Breast epithelium (tissue), 4 donors: ENCODE measurements around the gene PPM1F. TPM values are rescaled to one million over a fixed set of nuclear protein-coding genes. Genes with fewer than 3 reads are reported as not detected.

ENCODE experiments used
- DNase-seq, 2 donors: peaks; one replicate each; pipeline ENCODE4 v3.0.0-alpha.2; 2019; ENCODE audit warnings: low spot score in 2 of 2
- H3K27ac ChIP-seq, 2 donors: fragments of 200-600 bp; sonication (generic) in 1 of 2; one replicate each; pipeline ENCODE4 v1.5.1; 2016 to 2019; ENCODE audit warnings: mild to moderate bottlenecking in 1 of 2
- H3K27me3 ChIP-seq, 2 donors: fragments of 200-600 bp; sonication (generic) in 1 of 2; one replicate each; pipeline versions ENCODE4 v1.5.1 to v1.6.0; 2017 to 2019; ENCODE audit warnings: control low read depth in 1 of 2, mild to moderate bottlenecking in 1 of 2
- H3K36me3 ChIP-seq: fragments of 200-600 bp; one replicate; pipeline ENCODE4 v1.5.1; 2019
- H3K4me1 ChIP-seq, 2 donors: fragments of 200-600 bp; sonication (generic); one replicate each; pipeline ENCODE4 v1.5.1; 2016 to 2019; ENCODE audit warnings: control low read depth in 1 of 2
- H3K4me3 ChIP-seq, 3 donors: fragments of 200-600 bp; sonication (generic); 1 replicate in 2 of 3; 2 replicates in 1 of 3; pipeline ENCODE4 v1.5.1; 2016 to 2019; ENCODE audit warnings: mild to moderate bottlenecking in 3 of 3, moderate library complexity in 2 of 3
- H3K9me3 ChIP-seq, 2 donors: fragments of 200-600 bp; sonication (generic) in 1 of 2; one replicate each; pipeline ENCODE4 v1.5.1; 2016 to 2019; ENCODE audit warnings: control low read depth in 1 of 2
- POLR2A ChIP-seq: fragments of 450-650 bp; IDR thresholded peaks from one replicate; pipeline ENCODE4 v1.6.1; 2016; ENCODE audit warnings: antibody characterized with exemption, mild to moderate bottlenecking, moderate library complexity
- POLR2AphosphoS5 ChIP-seq, 3 donors: sonication (generic); formaldehyde crosslinking; IDR thresholded peaks; one replicate each; pipeline ENCODE4 v1.6.1; 2017; ENCODE audit warnings: antibody characterized with exemption in 3 of 3
- intact Hi-C: fragments of 100-400 bp; cut with DNase I; formaldehyde crosslinking; loops from one replicate; pipeline ENCODE4 v1.15.1; 2023; ENCODE audit warnings: low total_unique reads
- total RNA-seq, 3 donors: library from RNA; depleted of rRNA; stranded (reverse); fragments of >200 nt; gene quantifications; one replicate each; pipeline ENCODE4 v1.1.0, GENCODE V29; 2016
- TF ChIP-seq, protein P1 (sequence below), 3 donors: fragments of 450-650 bp; IDR thresholded peaks; one replicate each; pipeline ENCODE4 v1.5.1; 2016 to 2017; ENCODE audit warnings: antibody characterized with exemption in 3 of 3, mild to moderate bottlenecking in 3 of 3, moderate library complexity in 3 of 3

Gene PPM1F
- total RNA-seq, 3 donors from 2014 or later = 24.3 to 45.2 (median 28.1) TPM

DNA sequence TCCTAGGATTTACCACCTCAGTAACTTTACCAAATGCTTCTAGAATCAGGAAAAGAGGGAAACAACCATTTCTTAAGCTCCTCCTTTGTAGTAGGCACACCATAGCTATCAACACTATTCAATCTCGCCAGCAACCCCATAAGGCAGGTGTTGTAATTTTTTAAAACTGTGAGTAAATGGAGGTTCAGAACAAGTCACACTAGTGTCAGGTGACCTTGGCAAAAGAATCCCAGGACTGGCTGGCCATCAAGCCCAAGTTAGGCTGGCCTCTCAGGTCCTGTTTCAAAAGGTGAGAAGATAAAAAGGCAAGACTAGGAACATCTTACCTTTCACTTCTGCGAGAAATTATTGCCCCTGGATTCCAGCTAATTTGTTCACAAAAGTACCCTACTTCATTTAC lies 29.2 kb upstream of the PPM1F start:
- Histone ChIP-seq H3K4me3 (peak overlapping the region; percentile 81 to 99 (median 99)), H3K36me3 (no peaks in the 10 kb centered on the region), H3K27me3 (no peaks in the 10 kb centered on the region), H3K27ac (peak overlapping the region; percentile 80 to 91), H3K9me3 (no peaks in the 10 kb centered on the region), H3K4me1 (peaks cover 6% of the 10 kb centered on the region in 2 donors)
- intact Hi-C loops = no loop called here
- TF ChIP-seq, protein P1, sequence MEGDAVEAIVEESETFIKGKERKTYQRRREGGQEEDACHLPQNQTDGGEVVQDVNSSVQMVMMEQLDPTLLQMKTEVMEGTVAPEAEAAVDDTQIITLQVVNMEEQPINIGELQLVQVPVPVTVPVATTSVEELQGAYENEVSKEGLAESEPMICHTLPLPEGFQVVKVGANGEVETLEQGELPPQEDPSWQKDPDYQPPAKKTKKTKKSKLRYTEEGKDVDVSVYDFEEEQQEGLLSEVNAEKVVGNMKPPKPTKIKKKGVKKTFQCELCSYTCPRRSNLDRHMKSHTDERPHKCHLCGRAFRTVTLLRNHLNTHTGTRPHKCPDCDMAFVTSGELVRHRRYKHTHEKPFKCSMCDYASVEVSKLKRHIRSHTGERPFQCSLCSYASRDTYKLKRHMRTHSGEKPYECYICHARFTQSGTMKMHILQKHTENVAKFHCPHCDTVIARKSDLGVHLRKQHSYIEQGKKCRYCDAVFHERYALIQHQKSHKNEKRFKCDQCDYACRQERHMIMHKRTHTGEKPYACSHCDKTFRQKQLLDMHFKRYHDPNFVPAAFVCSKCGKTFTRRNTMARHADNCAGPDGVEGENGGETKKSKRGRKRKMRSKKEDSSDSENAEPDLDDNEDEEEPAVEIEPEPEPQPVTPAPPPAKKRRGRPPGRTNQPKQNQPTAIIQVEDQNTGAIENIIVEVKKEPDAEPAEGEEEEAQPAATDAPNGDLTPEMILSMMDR (IDR thresholded peaks at IDR 0.05) = no peak
- TF ChIP-seq POLR2A (no peak), POLR2AphosphoS5 (IDR thresholded peaks at IDR 0.05) (no peak)
- DNase-seq = no peak

DNA sequence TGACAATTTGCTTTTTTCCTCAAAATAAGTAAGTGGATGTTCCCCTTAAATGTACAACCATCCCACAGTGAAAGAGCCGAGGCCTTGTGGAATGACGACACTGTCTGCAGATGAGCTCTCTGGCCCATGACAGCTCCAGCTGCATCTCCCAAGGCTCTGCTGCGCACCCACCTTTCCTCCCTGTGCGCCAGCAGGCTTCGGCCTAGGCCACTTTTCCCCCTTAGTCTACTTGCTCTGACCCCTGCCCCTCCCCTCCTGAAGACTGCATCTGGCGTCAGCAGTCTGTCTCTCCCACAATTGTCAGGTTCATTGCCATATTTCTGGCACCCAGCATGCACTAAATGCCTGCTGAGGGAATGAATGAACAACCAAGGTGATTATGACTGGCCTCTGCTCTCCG lies 27.9 kb upstream of the PPM1F start:
- intact Hi-C loops = no loop called here
- Histone ChIP-seq H3K4me3 (no peak overlapping the region), H3K27ac (no peak overlapping the region), H3K4me1 (peaks cover 6% of the 10 kb centered on the region in 2 donors), H3K9me3 (no peaks in the 10 kb centered on the region), H3K36me3 (no peaks in the 10 kb centered on the region), H3K27me3 (no peaks in the 10 kb centered on the region)
- no peak for DNase-seq
- TF ChIP-seq POLR2AphosphoS5 (IDR thresholded peaks at IDR 0.05) = no peak
- no peak for TF ChIP-seq POLR2A
- TF ChIP-seq, protein P1 (IDR thresholded peaks at IDR 0.05) = no peak

DNA sequence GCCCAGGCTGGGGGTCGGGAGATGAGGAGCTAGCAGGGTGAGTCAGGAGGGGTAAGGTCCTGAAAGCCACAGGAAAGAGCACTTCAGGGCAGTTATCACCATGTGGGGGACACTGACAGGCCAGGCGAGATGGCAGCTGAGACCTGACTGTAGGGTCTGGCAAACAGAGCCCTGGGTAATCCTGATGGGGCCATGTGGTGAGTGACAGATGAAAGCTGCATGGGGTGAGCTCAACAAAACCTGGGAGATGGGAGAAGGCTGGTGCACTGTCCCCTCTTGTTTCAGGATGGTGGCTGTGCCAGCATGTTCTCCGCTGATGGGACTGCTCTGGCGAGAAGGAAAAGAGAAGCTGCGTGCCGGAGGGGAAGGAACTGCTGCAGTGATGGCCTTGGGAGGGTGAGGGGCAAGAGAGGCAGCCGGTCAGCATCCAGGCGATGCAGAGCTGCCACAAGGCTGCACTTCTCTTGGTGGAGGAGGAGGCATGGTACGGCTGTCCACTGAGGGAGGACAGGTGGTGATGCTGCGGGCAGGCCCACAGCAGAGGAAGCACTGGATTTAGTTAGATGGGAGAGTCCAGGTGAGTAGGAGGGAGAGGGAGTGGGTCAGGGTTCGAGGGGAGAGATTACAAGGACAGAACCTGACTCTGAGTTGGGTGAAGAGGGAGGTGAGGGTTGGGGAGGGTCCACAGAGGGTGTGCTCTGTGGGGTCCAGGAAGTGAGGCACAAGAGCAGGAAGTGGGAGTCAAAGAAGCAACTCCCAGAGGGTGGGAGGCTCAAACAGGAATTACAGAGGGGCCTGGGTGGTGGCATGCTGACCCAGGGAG lies 26.1 kb upstream of the PPM1F start:
- Histone ChIP-seq H3K4me1 (peaks cover 6% of the 10 kb centered on the region in 2 donors), H3K4me3 (no peak overlapping the region), H3K27me3 (no peaks in the 10 kb centered on the region), H3K36me3 (no peaks in the 10 kb centered on the region), H3K27ac (no peak overlapping the region), H3K9me3 (no peaks in the 10 kb centered on the region)
- TF ChIP-seq POLR2A = no peak
- intact Hi-C loops = no loop called here
- DNase-seq = no peak

DNA sequence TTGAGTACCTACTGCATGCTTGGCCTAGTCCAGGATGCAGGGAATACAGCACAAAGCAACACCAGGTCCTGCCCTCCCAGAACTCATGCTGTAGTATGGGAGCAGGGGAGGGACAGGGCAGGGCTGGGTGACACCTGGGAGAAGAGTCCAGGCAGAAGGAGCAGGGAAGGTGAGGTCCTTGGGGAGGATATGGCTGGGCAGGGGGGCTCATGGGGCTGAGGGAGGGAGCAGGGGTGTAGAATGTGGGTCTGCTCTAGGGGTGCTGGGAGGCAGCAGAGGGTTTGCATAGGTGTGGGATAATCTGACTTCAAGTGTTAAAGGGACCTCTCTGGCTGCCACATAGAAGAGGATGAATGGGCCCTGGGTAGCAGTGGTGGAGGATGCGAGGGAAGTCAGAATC lies 25.2 kb upstream of the PPM1F start:
- no peak for TF ChIP-seq POLR2AphosphoS5 (IDR thresholded peaks at IDR 0.05)
- TF ChIP-seq, protein P1 (IDR thresholded peaks at IDR 0.05) = no peak
- TF ChIP-seq POLR2A = no peak
- Histone ChIP-seq H3K9me3 (no peaks in the 10 kb centered on the region), H3K4me1 (peaks cover 6% of the 10 kb centered on the region in 2 donors), H3K4me3 (no peak overlapping the region), H3K27me3 (no peaks in the 10 kb centered on the region), H3K27ac (no peak overlapping the region), H3K36me3 (no peaks in the 10 kb centered on the region)
- intact Hi-C loops = no loop called here
- DNase-seq = no peak

DNA sequence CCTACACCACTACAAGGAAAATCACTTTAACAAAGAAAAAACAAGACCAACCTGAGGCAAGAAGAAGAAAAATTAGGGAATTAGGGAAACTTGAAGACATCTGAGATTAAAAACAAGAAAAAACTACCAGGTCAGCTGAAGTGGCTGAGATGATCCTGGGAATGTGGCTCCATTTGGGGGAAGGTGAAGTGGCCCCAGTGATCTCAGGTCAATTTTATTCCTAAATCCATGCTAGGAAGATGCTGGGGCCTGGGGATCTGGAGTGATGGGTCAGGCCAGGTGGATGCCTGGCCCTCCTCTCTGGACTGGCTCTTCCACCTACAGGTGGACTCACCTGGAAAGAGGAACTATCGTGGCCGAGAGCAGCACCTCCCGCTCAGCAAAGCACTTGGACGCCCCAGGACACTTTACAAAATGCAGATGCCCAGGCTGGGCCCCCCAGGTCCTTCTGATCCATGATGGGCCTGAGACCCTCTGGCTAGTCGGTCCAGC lies 23.3 kb upstream of the PPM1F start:
- H3K36me3 ChIP-seq = peaks cover 6% of the 10 kb centered on the region
- H3K4me3 ChIP-seq = no peak overlapping the region
- no peak for DNase-seq
- no peak overlapping the region for H3K27ac ChIP-seq
- TF ChIP-seq POLR2A (no peak), POLR2AphosphoS5 (IDR thresholded peaks at IDR 0.05) (no peak)
- TF ChIP-seq, protein P1 (IDR thresholded peaks at IDR 0.05) = no peak
- H3K4me1 ChIP-seq = no peaks in the 10 kb centered on the region
- intact Hi-C loops = no loop called here
- H3K9me3 ChIP-seq = no peaks in the 10 kb centered on the region
- no peaks in the 10 kb centered on the region for H3K27me3 ChIP-seq
